ENCODE results near the gene ZNG1C.
"Not testable (repeated sequence)": the region's sequence is repeated elsewhere in the genome, so short reads cannot be mapped to it uniquely, and the experiment has no call there.

ZNG1C gene

DNA sequence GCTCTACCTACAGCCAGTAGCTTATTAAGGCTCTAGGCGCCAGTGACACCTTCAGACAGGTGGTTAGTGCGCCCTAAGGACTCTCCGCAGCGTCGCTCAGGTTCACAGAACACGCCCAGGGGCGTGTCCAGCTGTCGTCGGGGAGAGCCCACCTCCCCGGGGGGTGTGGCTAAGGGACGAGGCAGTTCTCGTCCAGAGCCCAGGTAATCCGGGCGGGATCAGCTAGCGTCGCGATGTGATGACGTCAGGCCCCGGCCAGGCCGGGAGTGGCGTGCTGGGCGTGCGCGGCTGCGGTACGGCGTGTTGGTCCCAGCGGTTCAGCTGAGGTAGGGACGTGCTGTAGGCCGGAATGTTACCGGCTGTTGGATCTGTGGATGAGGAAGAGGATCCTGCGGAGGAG lies at the start of gene ZNG1C:
Gene ZNG1C, plus strand, starts transcription at position 301 of the 400 bp plus-strand sequence. Its CDS starts 49 bp downstream, at position 350.
- DNase-seq, result not testable (repeated sequence)

DNA sequence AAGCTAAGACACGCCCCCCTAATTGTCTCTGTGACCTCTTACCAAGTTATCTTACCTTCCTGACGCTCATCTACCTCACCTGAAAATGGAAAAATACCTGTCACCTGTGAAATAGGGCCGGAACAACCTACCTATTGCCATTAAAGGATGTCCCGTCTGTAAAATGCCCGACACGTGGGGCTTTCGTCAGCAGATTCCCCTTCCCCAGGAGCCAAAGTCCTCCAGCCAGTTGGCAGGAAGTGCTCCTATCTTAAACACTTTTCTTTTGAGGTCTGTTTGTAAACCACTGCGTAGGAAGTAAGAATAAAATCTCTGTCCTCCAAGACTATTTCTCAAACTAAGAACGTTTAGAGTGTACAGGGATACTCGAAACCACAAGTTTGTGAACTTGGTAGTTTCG lies 654 bp downstream of the ZNG1C start:
- not testable (repeated sequence) for DNase-seq

GRCh38 chr9:68281041-68281440 lies 39.3 kb downstream of the ZNG1C start:
- not testable (repeated sequence) for DNase-seq

DNA sequence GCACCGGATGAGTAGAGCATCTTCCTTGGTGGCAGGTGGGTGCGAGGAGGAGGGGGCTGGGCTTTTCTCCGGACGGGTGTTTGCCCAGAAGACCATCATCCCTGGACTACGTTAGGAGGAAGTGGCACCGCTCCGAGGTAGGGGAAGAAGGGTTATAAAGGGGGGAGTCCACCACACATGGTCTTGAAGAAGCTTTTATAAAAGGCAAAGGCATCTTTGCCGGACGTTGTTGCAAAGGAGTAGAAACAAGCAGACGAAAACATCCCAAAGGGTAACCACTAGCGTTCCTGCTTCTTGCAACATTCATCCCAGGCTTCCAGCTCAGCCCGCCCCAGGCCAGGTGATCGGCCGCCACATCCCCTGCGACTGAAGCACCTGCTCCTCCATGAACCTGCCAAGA lies 60.8 kb downstream of the ZNG1C start, which contains the start of gene FOXD4L3:
Gene FOXD4L3, plus strand, starts transcription at position 301 of the 400 bp plus-strand sequence. Its CDS starts 85 bp downstream, at position 386.
- DNase-seq, result not testable (repeated sequence)

GRCh38 chr9:68303771-68304170 lies 62.0 kb downstream of the ZNG1C start:
- DNase-seq, result not testable (repeated sequence)

GRCh38 chr9:68304212-68304611 lies 62.4 kb downstream of the ZNG1C start:
- DNase-seq, result not testable (repeated sequence)

- DNase-seq, result not testable (repeated sequence)
These were observed 63.0 kb downstream of the ZNG1C start for GRCh38 chr9:68304777-68305176.

DNA sequence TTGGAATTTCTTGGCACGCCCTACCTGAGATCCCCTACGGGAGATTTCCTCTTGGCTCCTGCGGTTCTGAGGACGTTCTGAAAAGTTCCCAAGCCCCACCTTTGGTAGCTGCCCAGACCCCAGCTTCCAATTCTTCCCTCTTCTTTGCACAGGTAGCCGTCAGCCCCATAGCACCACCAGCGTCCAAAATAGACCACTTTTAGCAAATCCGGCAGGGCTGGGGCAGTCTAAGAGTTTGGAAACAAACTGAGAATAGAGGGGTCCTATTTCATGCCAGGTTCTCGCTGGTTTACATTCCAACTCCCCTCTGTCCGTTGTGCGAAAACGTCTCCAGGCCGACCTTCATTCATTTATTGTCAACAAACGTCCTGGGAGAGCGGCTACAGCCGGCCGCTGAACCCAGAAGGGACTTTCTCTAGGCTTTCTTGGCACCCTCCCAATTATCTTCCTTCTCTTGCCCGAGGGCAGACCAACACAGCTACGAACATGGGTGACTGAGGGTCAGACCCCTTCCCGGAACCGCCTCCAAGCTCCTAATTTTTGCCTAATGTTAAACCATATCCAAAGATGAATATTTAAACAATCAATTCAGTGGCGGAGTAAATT lies 64.0 kb downstream of the ZNG1C start:
- DNase-seq, result not testable (repeated sequence)

GRCh38 chr9:68306391-68306964 lies 64.7 kb downstream of the ZNG1C start:
- DNase-seq, result not testable (repeated sequence)

DNA sequence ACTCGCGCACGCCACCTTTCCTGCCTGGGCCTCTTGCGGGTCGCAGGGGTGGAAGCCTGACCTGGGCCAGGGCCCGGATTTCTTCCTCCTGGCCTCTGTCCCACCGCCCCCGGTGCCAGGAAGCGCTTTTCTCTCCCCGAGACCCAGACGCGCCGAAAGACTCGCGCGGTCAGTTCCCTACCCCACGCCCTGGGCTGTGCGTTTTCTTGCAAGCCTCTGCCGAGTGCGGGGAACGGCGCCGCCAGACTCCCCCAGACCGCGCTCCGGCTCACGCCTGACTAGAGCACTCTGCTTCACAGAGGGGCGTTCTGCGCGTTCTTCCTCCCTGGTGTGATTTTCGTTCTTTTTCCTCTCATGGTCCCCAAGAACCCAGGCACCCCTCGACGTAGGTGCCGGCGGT lies 65.3 kb downstream of the ZNG1C start:
- DNase-seq, result not testable (repeated sequence)

DNA sequence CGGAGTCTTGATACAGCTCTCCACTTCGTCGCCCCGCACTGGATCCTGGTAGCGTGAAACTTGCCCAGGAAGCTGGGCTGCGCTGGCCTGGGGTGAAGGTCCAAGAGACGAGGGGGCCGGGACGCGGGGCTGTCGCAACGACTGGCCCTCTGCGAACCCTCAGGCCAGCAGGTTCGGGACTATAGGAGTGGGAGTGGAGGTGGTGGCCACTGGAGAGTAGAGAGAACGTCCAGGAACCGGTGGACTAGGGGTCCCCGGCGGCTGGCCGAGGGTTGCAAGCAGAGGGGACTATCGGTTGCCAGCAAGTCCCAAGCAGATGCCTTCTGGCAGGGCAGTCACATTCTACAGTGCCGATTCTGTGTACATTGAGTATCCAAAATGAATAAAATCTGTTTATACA lies 65.9 kb downstream of the ZNG1C start:
- DNase-seq, result not testable (repeated sequence)

DNA sequence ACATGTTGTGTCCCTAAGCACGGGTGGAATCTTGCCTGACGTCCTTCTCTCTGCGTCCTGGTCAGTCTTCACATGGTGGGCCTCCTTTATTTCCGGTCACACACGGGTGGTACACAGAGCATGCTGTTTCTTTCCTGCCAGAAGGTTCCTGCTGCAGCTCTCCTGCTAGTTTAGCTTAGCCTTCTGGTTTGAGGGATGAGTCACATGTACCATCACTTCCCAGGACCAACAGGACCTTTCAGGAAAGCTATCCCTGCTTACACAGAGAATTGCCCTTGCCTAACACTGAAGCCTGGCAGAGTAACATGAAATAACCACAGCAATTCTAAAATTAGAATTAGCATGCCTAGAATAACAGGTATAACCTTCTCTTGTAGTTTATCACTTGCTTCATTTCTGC lies 69.4 kb downstream of the ZNG1C start:
- DNase-seq, result not testable (repeated sequence)

DNA sequence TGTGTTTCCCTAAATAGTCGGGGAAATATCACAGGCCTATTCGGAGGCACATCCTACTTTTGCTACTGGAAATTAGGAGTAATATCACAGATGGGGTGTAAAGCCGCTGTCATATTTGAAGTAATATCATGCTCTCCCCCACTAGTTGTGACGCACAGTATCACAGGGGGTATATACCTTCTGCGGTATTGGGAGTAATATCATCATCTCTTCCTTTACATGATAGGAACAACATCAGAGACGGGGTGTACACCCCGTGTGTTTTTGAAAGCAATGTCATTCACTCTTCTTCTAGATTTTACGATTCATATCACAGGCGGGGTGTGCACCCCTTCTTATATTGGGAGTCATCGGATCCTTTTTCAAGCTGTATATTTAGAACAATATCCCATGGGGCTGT lies 76.4 kb downstream of the ZNG1C start:
- DNase-seq, result not testable (repeated sequence)

- not testable (repeated sequence) for DNase-seq
These were observed 82.0 kb downstream of the ZNG1C start for GRCh38 chr9:68323749-68324148.

GRCh38 chr9:68324518-68324917 lies 82.7 kb downstream of the ZNG1C start:
- DNase-seq, result not testable (repeated sequence)

- not testable (repeated sequence) for DNase-seq
These were observed 87.3 kb downstream of the ZNG1C start for GRCh38 chr9:68329106-68329505.

DNA sequence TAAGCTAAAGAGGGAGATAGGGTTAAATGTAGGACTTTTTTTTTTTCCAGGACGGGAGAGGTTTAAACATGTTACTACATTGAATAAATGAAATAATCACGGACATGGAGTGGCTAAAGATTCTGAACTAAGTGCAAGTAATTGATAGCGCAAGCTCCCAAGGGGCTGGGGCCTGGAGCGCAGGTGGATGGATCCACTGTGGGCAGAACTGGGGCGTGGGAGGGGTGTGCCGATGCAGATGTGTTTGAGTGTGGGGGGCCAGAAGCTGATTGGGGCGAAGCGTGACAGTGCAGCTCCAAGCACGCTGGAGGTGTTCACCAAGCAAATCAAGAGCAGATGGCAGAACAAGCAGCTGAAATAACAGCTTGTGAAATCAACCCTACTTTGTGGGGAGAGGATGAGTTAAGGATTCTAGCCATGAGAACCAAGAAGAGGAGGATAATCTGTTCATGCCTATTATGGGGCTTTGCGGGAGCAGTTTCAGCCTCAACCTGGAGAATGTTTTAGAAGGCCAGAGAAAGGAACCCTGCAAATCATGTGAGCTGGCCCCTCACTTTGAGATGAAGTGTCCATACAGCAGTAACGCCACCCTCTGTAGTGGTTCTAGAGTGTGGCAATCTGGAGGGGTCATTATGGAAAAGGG lies 88.9 kb downstream of the ZNG1C start:
- DNase-seq, result not testable (repeated sequence)

DNA sequence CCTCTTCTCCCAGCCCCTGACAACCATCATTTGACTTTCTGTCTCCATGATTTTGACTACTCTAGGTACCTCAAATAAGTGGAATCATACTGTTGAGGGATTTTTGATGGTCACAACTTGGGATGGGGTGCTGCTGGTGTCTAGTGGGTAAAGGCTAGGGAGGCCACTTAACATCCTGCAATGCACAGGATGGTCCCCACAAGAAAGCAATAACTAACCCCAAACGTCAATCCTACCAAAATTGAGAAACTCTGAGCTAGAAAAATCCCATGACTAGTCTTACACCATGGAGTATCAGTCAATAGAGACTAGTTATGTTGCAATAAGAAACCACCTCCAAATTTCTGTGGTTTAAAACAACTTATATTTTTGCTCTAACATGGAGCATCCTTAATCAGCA lies 90.3 kb downstream of the ZNG1C start:
- DNase-seq, result not testable (repeated sequence)

DNA sequence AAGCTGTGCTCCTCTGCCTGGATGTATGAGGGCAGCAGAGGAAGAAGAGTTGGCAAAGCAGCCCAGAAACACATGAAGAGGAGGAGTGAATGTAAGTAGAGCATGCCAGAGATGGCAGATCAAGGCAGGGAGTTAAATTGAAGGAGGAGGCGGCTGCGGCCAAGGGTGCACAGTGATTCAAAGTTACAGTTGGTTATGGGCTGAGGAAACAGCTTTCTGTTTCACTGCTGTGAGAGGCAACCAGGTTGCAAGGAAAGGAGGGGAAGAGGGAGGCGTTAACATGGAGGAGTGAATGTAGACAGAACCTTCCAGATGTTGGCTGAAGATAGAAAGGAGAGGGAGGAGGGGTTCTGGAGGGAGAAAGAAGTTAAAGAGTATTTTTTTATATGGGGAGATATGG lies 94.2 kb downstream of the ZNG1C start:
- DNase-seq, result not testable (repeated sequence)

DNA sequence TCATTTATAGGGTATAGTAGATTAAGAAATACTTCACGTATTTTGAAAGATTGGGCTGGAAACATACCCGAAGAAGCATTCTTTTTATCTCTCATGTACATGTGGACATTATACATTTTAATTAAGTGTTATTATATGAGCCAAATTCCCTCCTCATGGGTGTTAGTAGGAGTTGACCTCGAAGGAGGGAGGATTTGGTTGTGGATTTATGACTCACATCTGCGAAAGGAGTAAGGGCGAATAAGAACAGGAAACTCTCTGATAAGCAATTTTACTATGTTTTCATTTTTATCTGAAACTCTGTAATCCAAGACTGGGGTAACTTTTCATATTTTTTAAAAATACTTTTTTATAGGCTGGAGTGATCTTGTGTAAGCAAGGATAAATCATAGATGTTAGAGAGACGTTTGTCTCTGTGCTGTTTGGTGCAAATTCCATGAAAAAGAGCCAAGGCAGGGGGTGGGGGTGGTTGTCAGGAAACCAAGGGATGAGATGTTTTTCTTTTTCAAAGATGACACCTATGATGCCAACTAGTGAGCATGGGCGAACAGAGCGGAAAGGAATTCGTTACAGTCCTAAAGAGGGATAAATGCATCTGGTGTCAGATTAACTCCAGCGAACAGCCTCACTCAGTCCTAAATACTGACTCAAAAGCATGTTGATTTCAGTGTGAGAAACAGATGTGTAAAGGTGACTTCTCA lies 95.0 kb downstream of the ZNG1C start:
- not testable (repeated sequence) for DNase-seq

GRCh38 chr9:68338000-68338399 lies 96.2 kb downstream of the ZNG1C start:
- DNase-seq, result not testable (repeated sequence)

DNA sequence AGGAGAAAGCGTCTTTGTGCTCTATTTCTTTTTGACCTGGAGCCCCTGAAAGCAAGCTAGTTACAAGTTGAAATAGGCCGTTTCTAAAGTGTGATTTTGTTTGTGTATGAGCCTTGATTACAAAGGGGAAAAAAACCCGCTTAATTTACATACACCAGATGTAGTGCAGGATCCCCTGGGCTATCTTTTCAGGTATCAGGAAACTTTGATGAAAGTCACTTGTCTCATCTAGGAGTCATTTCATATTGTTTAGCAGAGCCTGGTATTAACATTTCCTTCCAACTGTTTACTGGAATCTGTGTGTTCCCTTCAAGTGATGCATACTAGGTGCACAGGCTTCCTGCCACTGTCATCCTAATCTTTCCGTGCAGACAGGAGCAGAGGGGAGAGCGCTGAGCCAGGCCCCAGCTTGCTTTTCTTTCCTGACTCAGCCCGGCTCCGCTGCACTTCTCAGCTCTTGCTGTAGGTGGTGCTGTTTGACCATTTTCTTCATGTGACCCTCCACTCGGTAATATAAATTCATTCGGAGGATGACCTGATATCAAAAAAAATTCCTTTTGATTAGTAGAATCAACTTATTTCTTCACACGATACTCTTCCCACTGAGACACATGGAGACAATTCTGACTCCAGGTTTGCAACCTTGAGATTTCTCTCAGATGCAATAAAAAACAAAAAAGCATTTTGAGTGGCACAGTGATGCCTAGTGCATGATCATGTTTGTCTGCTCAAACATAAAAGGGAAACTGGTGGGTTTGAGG lies 100.7 kb downstream of the ZNG1C start:
- not testable (repeated sequence) for DNase-seq
